Lung (tissue), 12 donors: ENCODE measurements around the gene TAS2R30. TPM values are rescaled to one million over a fixed set of nuclear protein-coding genes. Genes with fewer than 3 reads are reported as not detected.
A peak's percentile ranks its signal among the peaks of the same experiment; 100 is the strongest.
"Not testable (repeated sequence)": the region's sequence is repeated elsewhere in the genome, so short reads cannot be mapped to it uniquely, and the experiment has no call there.

Source experiments
- ATAC-seq: fragments of 200-7000 bp; cut with Tn5 transposase; one replicate; pipeline ENCODE4 v1.9.1; 2020; ENCODE audit warnings: moderate number of reproducible peaks; ENCODE audit not compliant: insufficient read depth, low FRiP score
- DNase-seq, 3 donors: peaks; one replicate each; pipeline ENCODE4 v3.0.0-alpha.2; 2013 to 2017
- H3K27ac ChIP-seq, 2 donors: one replicate each; pipeline ENCODE4 v1.5.1; 2013; ENCODE audit warnings: mild to moderate bottlenecking in 2 of 2, moderate library complexity in 2 of 2, control low read depth in 1 of 2, inconsistent platforms in 1 of 2, low read depth in 1 of 2, low read length in 1 of 2
- H3K27me3 ChIP-seq, 3 donors: one replicate each; pipeline ENCODE4 v1.5.1; 2013; ENCODE audit warnings: low read length in 2 of 3; ENCODE audit not compliant: control insufficient read depth in 3 of 3, insufficient read depth in 3 of 3
- H3K36me3 ChIP-seq, 4 donors: one replicate each; pipeline ENCODE4 v1.5.1; 2013; ENCODE audit warnings: low read length in 4 of 4, mild to moderate bottlenecking in 1 of 4, moderate library complexity in 1 of 4; ENCODE audit not compliant: control insufficient read depth in 4 of 4, insufficient read depth in 4 of 4
- H3K4me1 ChIP-seq, 5 donors: one replicate each; pipeline ENCODE4 v1.5.1; 2013; ENCODE audit warnings: low read length in 5 of 5, mild to moderate bottlenecking in 2 of 5, moderate library complexity in 1 of 5; ENCODE audit not compliant: control insufficient read depth in 5 of 5, insufficient read depth in 5 of 5
- H3K4me3 ChIP-seq: one replicate; pipeline ENCODE4 v1.5.1; 2013; ENCODE audit warnings: mild to moderate bottlenecking, control low read depth, moderate library complexity
- H3K9ac ChIP-seq, 2 donors: one replicate each; pipeline ENCODE4 v1.5.1; 2013; ENCODE audit warnings: low read length in 2 of 2, control low read depth in 1 of 2; ENCODE audit not compliant: insufficient read depth in 1 of 2
- H3K9me3 ChIP-seq, 4 donors: one replicate each; pipeline ENCODE4 v1.5.1; 2013; ENCODE audit warnings: low read length in 3 of 4, mild to moderate bottlenecking in 1 of 4, moderate library complexity in 1 of 4; ENCODE audit not compliant: control insufficient read depth in 4 of 4, insufficient read depth in 3 of 4
- CTCF ChIP-seq: IDR thresholded peaks from 2 replicates; pipeline ENCODE4 v1.5.1; 2012; ENCODE audit warnings: mild to moderate bottlenecking; ENCODE audit errors: control extremely low read depth, extremely low read depth
- WGBS, 2 donors: extraction: QIAGEN DNeasy Blood & Tissue Kit; methylation state at CpG; one replicate each; pipeline ENCODE4 v1.1.7; 2013; 5-methylcytosine and 5-hydroxymethylcytosine counted together
- polyA plus RNA-seq, 2 donors: library from polyadenylated mRNA; stranded (reverse); fragments of 200-250 nt; gene quantifications; one replicate each; pipeline ENCODE4 v1.2.1, GENCODE V29; 2013
- total RNA-seq, 2 donors: library from RNA; depleted of rRNA in 1 of 2; stranded (reverse); fragments of >200 nt in 1 of 2; gene quantifications; one replicate each; pipeline ENCODE4 v1.2.1, GENCODE V29; 2014 to 2021
- donor health status: control.
- donor health status: control.
- donor health status: Bipolar disorder and iron deficiency.
- donor health status: healthy.
- donor health status: DM: yes; HTN: yes; CAD: no.

Gene TAS2R30
- total and polyA plus RNA-seq, 4 donors = 0.12 to 40.4 (median 3.5) TPM; not detected in 1

- Histone ChIP-seq H3K27me3 (no peaks in the 10 kb centered on the region), H3K9ac (no peak overlapping the region), H3K27ac (no peak overlapping the region), H3K36me3 (no peaks in the 10 kb centered on the region), H3K4me1 (peaks cover 0 to 14% (median 0%) of the 10 kb centered on the region in 5 donors), H3K4me3 (no peak overlapping the region), H3K9me3 (no peaks in the 10 kb centered on the region)
- peak in 1 of 3 donors; percentile 6 for DNase-seq
- no peak for TF ChIP-seq CTCF
- no peak for ATAC-seq
- 58 to 63% methylated on average over 2 of the region's 2 CpGs for WGBS, 2 donors
Observed at GRCh38 chr12:11130999-11131398, 3.4 kb downstream of the TAS2R30 start.

GRCh38 chr12:11130382-11130781 lies 4.1 kb downstream of the TAS2R30 start:
- H3K9me3 ChIP-seq = no peaks in the 10 kb centered on the region
- H3K27me3 ChIP-seq = no peaks in the 10 kb centered on the region
- H3K27ac ChIP-seq = no peak overlapping the region
- no peaks in the 10 kb centered on the region for H3K36me3 ChIP-seq
- peaks cover 0 to 14% (median 0%) of the 10 kb centered on the region in 5 donors for H3K4me1 ChIP-seq
- DNase-seq (no peak), ATAC-seq (no peak)
- 98% methylated on average over 3 of the region's 3 CpGs for WGBS, 2 donors
- H3K4me3 ChIP-seq = no peak overlapping the region
- no peak for TF ChIP-seq CTCF
- no peak overlapping the region for H3K9ac ChIP-seq

GRCh38 chr12:11114130-11114529 lies 20.3 kb downstream of the TAS2R30 start:
- H3K9ac ChIP-seq, H3K4me1 ChIP-seq, DNase-seq, ATAC-seq, H3K27ac ChIP-seq, H3K4me3 ChIP-seq, H3K9me3 ChIP-seq, H3K27me3 ChIP-seq: not testable (repeated sequence)
- H3K36me3 ChIP-seq = peaks cover 0 to 18% (median 4%) of the 10 kb centered on the region in 4 donors
- 96 to 100% methylated on average over 1 of the region's 1 CpG for WGBS, 2 donors

- not testable (repeated sequence) for H3K9me3 ChIP-seq, H3K27ac ChIP-seq, H3K4me1 ChIP-seq, ATAC-seq, H3K4me3 ChIP-seq, H3K27me3 ChIP-seq, DNase-seq, H3K9ac ChIP-seq
- 94 to 96% methylated on average over 1 of the region's 1 CpG for WGBS, 2 donors
- peaks cover 0 to 11% (median 4%) of the 10 kb centered on the region in 4 donors for H3K36me3 ChIP-seq
Observed at GRCh38 chr12:11111213-11111612, 23.2 kb downstream of the TAS2R30 start.
